NCI-H69 (cell line): ENCODE measurements around the gene PIK3CG.
A peak's percentile ranks its signal among the peaks of the same experiment; 100 is the strongest.
"Not testable (repeated sequence)": the region's sequence is repeated elsewhere in the genome, so short reads cannot be mapped to it uniquely, and the experiment has no call there.

Experiments used
- DNase-seq: peaks from one replicate; lab custom pipeline; 2025; lab: John Stamatoyannopoulos, UW

The PIK3CG gene

GRCh38 chr7:106938803-106939202, 73.7 kb downstream of the PIK3CG start:
- DNase-seq, result no peak

GRCh38 chr7:106944035-106944665, 79.1 kb downstream of the PIK3CG start:
- no peak for DNase-seq

- peak; percentile 74 for DNase-seq
Observed at GRCh38 chr7:106947244-106947728, 82.2 kb downstream of the PIK3CG start.

GRCh38 chr7:106952001-106952657, 87.0 kb downstream of the PIK3CG start:
- no peak for DNase-seq

- no peak for DNase-seq
Observed at GRCh38 chr7:106952658-106953231, 87.7 kb downstream of the PIK3CG start.

GRCh38 chr7:106954840-106955239, 89.8 kb downstream of the PIK3CG start:
- no peak for DNase-seq

- DNase-seq, result not testable (repeated sequence)
Observed at GRCh38 chr7:106955857-106956256, 90.8 kb downstream of the PIK3CG start.
